WTC11 (cell line): ENCODE measurements around the gene RRAD. TPM values are rescaled to one million over a fixed set of nuclear protein-coding genes. Genes with fewer than 3 reads are reported as not detected.

Source experiments
- ATAC-seq: fragments of 200-7000 bp; cut with Tn5 transposase; 2 replicates; pipeline ENCODE4 v1.10.0; 2021; ENCODE audit warnings: mild to moderate bottlenecking, moderate library complexity
- CTCF ChIA-PET: fragments of 300-600 bp; sonication (Branson Sonifier 250); formaldehyde crosslinking; loops from one replicate; lab custom pipeline; 2021; ENCODE audit warnings: antibody characterized with exemption; lab: Charles Lee
- POLR2A ChIA-PET: fragments of 350-600 bp; sonication (Branson Sonifier 250); formaldehyde crosslinking; loops from one replicate; lab custom pipeline; 2021; ENCODE audit warnings: antibody characterized with exemption; lab: Charles Lee
- DNase-seq: peaks from one replicate; pipeline ENCODE4 v3.0.0; 2021; ENCODE audit warnings: low spot score
- H3K27ac Mint-ChIP-seq: 2 replicates; pipeline ENCODE4 v1.8.0; 2021; ENCODE audit warnings: mixed read lengths
- H3K27me3 Mint-ChIP-seq: 2 replicates; pipeline ENCODE4 v1.8.0; 2021; ENCODE audit warnings: low read depth, mild to moderate bottlenecking, moderate library complexity, mixed read lengths
- H3K36me3 Mint-ChIP-seq: 2 replicates; pipeline ENCODE4 v1.8.0; 2021; ENCODE audit warnings: mixed read lengths
- H3K4me1 Mint-ChIP-seq: 2 replicates; pipeline ENCODE4 v1.8.0; 2022; ENCODE audit warnings: mixed read lengths
- H3K4me3 Mint-ChIP-seq: 2 replicates; pipeline ENCODE4 v1.8.0; 2021; ENCODE audit warnings: mild to moderate bottlenecking, moderate library complexity, mixed read lengths
- H3K9me3 Mint-ChIP-seq: 2 replicates; pipeline ENCODE4 v1.8.0; 2021; ENCODE audit warnings: mixed read lengths
- CBFB ChIP-seq: sonication (generic); formaldehyde crosslinking; IDR thresholded peaks from 2 replicates; pipeline ENCODE4 v1.8.1; 2022; ENCODE audit warnings: mild to moderate bottlenecking, low read depth, missing genetic modification reagents
- CREB1 ChIP-seq: sonication (generic); formaldehyde crosslinking; IDR thresholded peaks from 2 replicates; pipeline ENCODE4 v1.8.0; 2023; ENCODE audit warnings: mild to moderate bottlenecking, missing genetic modification reagents
- ETV6 ChIP-seq: sonication (generic); formaldehyde crosslinking; IDR thresholded peaks from 2 replicates; pipeline ENCODE4 v1.8.1; 2022; ENCODE audit warnings: mild to moderate bottlenecking, missing genetic modification reagents
- FOXP1 ChIP-seq: sonication (generic); formaldehyde crosslinking; IDR thresholded peaks from 2 replicates; pipeline ENCODE4 v1.8.0; 2022; ENCODE audit warnings: missing genetic modification reagents, mild to moderate bottlenecking, moderate library complexity, borderline replicate concordance
- KAT7 ChIP-seq: sonication (generic); formaldehyde crosslinking; IDR thresholded peaks from 2 replicates; pipeline ENCODE4 v1.8.1; 2023; ENCODE audit warnings: missing genetic modification reagents, mild to moderate bottlenecking, borderline replicate concordance
- NFATC4 ChIP-seq: fragments of 250-450 bp; sonication (Bioruptor Pico); IDR thresholded peaks from 2 replicates; pipeline ENCODE4 v1.9.0; 2021; ENCODE audit warnings: mild to moderate bottlenecking
- NFE2L1 ChIP-seq: sonication (generic); formaldehyde crosslinking; IDR thresholded peaks from 2 replicates; pipeline ENCODE4 v1.8.1; 2023; ENCODE audit warnings: missing genetic modification reagents
- ZNF263 ChIP-seq: sonication (generic); formaldehyde crosslinking; IDR thresholded peaks from 2 replicates; pipeline ENCODE4 v1.8.1; 2022; ENCODE audit warnings: low read depth, mild to moderate bottlenecking, moderate library complexity, missing genetic modification reagents
- ZNF416 ChIP-seq: fragments of 250-450 bp; sonication (Bioruptor Pico); IDR thresholded peaks from 2 replicates; pipeline ENCODE4 v1.9.0; 2021; ENCODE audit warnings: mild to moderate bottlenecking, inconsistent platforms
- ZNF671 ChIP-seq: fragments of 250-450 bp; sonication (Bioruptor Pico); IDR thresholded peaks from 2 replicates; pipeline ENCODE4 v1.8.0; 2021; ENCODE audit warnings: mild to moderate bottlenecking
- total RNA-seq: library from RNA; stranded (reverse); gene quantifications from 3 replicates; pipeline ENCODE4 v1.2.3, GENCODE V29; 2021
- TF ChIP-seq, protein P1 (sequence below): fragments of 200-600 bp; IDR thresholded peaks from 2 replicates; pipeline ENCODE4 v1.8.0; 2022; ENCODE audit warnings: antibody characterized with exemption
- TF ChIP-seq, protein P2 (sequence below): sonication (generic); formaldehyde crosslinking; IDR thresholded peaks from 2 replicates; pipeline ENCODE4 v1.8.1; 2023; ENCODE audit warnings: mild to moderate bottlenecking, missing genetic modification reagents
- TF ChIP-seq, protein P3 (sequence below): sonication (generic); formaldehyde crosslinking; IDR thresholded peaks from 2 replicates; pipeline ENCODE4 v1.8.0; 2022; ENCODE audit warnings: mild to moderate bottlenecking, missing genetic modification reagents
- TF ChIP-seq, protein P4 (sequence below): sonication (generic); formaldehyde crosslinking; IDR thresholded peaks from 2 replicates; pipeline ENCODE4 v1.8.0; 2022; ENCODE audit warnings: mild to moderate bottlenecking, missing genetic modification reagents
- TF ChIP-seq, protein P5 (sequence below): sonication (generic); formaldehyde crosslinking; IDR thresholded peaks from 2 replicates; pipeline ENCODE4 v1.8.1; 2023; ENCODE audit warnings: mild to moderate bottlenecking, missing genetic modification reagents, borderline replicate concordance
- TF ChIP-seq, protein P6 (sequence below): fragments of 250-450 bp; sonication (Bioruptor Pico); IDR thresholded peaks from 2 replicates; pipeline ENCODE4 v1.8.0; 2021; ENCODE audit warnings: mild to moderate bottlenecking
- TF ChIP-seq, protein P7 (sequence below): fragments of 250-450 bp; sonication (Bioruptor Pico); conservative IDR thresholded peaks from 2 replicates; pipeline ENCODE4 v1.9.0; 2021; ENCODE audit warnings: mild to moderate bottlenecking
- TF ChIP-seq, protein P8 (sequence below): sonication (generic); formaldehyde crosslinking; IDR thresholded peaks from 2 replicates; pipeline ENCODE4 v1.8.1; 2022; ENCODE audit warnings: low read depth, missing genetic modification reagents, borderline replicate concordance

RRAD gene
- total RNA-seq, 1 experiment from 2014 or later: 0.52 TPM

DNA sequence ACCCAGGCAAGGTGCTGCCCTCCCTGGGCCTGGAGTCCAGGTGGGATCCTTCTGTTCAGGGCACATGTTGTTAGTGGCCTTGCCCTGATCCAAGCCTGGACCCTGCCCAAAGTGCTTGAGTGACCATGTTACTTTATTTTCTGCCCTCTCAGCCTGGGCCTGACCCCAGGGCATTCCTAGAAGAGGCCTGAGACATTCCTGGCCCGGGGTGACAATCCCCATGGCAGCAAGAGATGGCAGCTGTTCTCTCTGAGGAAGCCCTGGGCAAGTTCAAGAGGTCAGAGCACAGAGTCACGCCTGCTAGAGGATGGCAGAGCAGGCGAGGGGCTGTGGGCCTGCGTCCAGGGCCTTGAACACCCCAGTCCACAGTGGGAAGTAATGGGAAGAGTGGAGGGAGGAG is 11.6 kb downstream of the RRAD start (continued):
- TF ChIP-seq, protein P1, sequence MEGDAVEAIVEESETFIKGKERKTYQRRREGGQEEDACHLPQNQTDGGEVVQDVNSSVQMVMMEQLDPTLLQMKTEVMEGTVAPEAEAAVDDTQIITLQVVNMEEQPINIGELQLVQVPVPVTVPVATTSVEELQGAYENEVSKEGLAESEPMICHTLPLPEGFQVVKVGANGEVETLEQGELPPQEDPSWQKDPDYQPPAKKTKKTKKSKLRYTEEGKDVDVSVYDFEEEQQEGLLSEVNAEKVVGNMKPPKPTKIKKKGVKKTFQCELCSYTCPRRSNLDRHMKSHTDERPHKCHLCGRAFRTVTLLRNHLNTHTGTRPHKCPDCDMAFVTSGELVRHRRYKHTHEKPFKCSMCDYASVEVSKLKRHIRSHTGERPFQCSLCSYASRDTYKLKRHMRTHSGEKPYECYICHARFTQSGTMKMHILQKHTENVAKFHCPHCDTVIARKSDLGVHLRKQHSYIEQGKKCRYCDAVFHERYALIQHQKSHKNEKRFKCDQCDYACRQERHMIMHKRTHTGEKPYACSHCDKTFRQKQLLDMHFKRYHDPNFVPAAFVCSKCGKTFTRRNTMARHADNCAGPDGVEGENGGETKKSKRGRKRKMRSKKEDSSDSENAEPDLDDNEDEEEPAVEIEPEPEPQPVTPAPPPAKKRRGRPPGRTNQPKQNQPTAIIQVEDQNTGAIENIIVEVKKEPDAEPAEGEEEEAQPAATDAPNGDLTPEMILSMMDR: no peak
- TF ChIP-seq ETV6 (CRISPR knock-in tag): no peak
- TF ChIP-seq ZNF416 (CRISPR knock-in tag): no peak
- TF ChIP-seq, protein P2, sequence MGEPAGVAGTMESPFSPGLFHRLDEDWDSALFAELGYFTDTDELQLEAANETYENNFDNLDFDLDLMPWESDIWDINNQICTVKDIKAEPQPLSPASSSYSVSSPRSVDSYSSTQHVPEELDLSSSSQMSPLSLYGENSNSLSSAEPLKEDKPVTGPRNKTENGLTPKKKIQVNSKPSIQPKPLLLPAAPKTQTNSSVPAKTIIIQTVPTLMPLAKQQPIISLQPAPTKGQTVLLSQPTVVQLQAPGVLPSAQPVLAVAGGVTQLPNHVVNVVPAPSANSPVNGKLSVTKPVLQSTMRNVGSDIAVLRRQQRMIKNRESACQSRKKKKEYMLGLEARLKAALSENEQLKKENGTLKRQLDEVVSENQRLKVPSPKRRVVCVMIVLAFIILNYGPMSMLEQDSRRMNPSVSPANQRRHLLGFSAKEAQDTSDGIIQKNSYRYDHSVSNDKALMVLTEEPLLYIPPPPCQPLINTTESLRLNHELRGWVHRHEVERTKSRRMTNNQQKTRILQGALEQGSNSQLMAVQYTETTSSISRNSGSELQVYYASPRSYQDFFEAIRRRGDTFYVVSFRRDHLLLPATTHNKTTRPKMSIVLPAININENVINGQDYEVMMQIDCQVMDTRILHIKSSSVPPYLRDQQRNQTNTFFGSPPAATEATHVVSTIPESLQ (CRISPR knock-in tag): no peak
- no peak for TF ChIP-seq CBFB (CRISPR knock-in tag)
- TF ChIP-seq CREB1 (CRISPR knock-in tag): no peak
- TF ChIP-seq ZNF263 (CRISPR knock-in tag): no peak

DNA sequence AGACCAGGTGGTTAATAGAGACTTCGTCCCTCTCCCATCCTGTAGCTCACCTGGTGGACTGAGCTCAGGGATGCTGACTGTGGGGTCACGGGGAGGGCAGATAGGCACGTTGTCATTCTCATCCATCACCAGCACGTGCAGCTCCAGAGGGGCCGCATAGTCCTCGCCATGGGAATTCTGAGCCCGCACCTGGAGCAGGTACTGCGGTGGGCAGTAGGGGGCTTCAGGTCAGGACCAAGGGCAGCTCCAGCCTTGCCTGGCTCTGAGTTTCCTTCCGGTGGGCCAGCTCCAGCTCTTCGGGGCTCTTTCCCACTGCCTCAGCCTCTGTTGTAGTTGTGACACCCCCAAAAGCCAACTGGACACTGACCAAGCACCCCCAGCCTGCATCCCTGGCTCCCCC is 12.3 kb downstream of the RRAD start:
- Mint-ChIP-seq H3K4me1 (no peaks in the 10 kb centered on the region), H3K27ac (no peak overlapping the region), H3K27me3 (peaks cover 8% of the 10 kb centered on the region), H3K36me3 (no peaks in the 10 kb centered on the region), H3K9me3 (no peaks in the 10 kb centered on the region), H3K4me3 (no peak overlapping the region)
- ATAC-seq (peak; percentile 90), DNase-seq (peak; percentile 66)
- POLR2A ChIA-PET: no interaction called here
- CTCF ChIA-PET: interaction anchor here (0.7 to 4.8 kb wide), 12 partner anchors 10 to 293 kb away, joined by 3 to 53 read pairs (median 4); partner anchors contain the start of genes NAE1 and RRAD
- TF ChIP-seq FOXP1 (CRISPR knock-in tag): 0 out of 2 replicates have a peak, but pooled peaks have one; percentile 28
- TF ChIP-seq KAT7: 0 out of 2 replicates have a peak, but pooled peaks have one; percentile 50
- no peak for TF ChIP-seq ZNF263 (CRISPR knock-in tag)

DNA sequence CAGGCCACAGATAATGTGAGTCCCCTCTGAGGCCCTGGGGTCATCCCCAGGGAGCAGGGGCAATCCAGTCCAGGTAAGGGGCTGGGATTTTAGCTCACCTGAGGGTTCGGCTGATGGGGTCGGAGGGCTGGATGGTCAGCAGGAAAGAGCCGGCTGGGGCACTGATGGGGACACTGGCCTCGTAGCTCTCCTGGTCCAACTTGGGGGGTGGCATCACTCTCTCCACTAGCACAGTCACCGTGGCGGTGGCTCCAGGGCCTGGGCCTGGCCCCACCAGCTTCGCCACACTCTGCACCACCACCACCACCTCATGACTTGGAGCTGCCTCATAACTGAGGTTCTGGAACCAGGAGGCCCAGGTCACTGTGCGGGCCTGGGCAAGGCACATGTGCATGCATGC is 13.5 kb downstream of the RRAD start:
- peaks cover 13% of the 10 kb centered on the region for H3K27me3 Mint-ChIP-seq
- DNase-seq: no peak
- H3K4me3 Mint-ChIP-seq: no peak overlapping the region
- no peaks in the 10 kb centered on the region for H3K36me3 Mint-ChIP-seq
- no peak overlapping the region for H3K27ac Mint-ChIP-seq
- POLR2A ChIA-PET: no interaction called here
- no peaks in the 10 kb centered on the region for H3K4me1 Mint-ChIP-seq
- CTCF ChIA-PET: interaction anchor here (0.6 to 4.8 kb wide), 3 partner anchors 13 to 259 kb away, joined by 3 to 53 read pairs (median 26); partner anchors contain the start of genes NOL3 and RRAD
- no peaks in the 10 kb centered on the region for H3K9me3 Mint-ChIP-seq
- no peak for ATAC-seq
- TF ChIP-seq, protein P3, sequence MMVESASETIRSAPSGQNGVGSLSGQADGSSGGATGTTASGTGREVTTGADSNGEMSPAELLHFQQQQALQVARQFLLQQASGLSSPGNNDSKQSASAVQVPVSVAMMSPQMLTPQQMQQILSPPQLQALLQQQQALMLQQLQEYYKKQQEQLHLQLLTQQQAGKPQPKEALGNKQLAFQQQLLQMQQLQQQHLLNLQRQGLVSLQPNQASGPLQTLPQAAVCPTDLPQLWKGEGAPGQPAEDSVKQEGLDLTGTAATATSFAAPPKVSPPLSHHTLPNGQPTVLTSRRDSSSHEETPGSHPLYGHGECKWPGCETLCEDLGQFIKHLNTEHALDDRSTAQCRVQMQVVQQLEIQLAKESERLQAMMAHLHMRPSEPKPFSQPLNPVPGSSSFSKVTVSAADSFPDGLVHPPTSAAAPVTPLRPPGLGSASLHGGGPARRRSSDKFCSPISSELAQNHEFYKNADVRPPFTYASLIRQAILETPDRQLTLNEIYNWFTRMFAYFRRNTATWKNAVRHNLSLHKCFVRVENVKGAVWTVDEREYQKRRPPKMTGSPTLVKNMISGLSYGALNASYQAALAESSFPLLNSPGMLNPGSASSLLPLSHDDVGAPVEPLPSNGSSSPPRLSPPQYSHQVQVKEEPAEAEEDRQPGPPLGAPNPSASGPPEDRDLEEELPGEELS (CRISPR knock-in tag): no peak
- TF ChIP-seq, protein P4, sequence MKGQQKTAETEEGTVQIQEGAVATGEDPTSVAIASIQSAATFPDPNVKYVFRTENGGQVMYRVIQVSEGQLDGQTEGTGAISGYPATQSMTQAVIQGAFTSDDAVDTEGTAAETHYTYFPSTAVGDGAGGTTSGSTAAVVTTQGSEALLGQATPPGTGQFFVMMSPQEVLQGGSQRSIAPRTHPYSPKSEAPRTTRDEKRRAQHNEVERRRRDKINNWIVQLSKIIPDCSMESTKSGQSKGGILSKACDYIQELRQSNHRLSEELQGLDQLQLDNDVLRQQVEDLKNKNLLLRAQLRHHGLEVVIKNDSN (CRISPR knock-in tag): no peak
- TF ChIP-seq ZNF671 (no peak), NFATC4 (CRISPR knock-in tag) (no peak), NFE2L1 (CRISPR knock-in tag) (no peak)
- TF ChIP-seq, protein P5, sequence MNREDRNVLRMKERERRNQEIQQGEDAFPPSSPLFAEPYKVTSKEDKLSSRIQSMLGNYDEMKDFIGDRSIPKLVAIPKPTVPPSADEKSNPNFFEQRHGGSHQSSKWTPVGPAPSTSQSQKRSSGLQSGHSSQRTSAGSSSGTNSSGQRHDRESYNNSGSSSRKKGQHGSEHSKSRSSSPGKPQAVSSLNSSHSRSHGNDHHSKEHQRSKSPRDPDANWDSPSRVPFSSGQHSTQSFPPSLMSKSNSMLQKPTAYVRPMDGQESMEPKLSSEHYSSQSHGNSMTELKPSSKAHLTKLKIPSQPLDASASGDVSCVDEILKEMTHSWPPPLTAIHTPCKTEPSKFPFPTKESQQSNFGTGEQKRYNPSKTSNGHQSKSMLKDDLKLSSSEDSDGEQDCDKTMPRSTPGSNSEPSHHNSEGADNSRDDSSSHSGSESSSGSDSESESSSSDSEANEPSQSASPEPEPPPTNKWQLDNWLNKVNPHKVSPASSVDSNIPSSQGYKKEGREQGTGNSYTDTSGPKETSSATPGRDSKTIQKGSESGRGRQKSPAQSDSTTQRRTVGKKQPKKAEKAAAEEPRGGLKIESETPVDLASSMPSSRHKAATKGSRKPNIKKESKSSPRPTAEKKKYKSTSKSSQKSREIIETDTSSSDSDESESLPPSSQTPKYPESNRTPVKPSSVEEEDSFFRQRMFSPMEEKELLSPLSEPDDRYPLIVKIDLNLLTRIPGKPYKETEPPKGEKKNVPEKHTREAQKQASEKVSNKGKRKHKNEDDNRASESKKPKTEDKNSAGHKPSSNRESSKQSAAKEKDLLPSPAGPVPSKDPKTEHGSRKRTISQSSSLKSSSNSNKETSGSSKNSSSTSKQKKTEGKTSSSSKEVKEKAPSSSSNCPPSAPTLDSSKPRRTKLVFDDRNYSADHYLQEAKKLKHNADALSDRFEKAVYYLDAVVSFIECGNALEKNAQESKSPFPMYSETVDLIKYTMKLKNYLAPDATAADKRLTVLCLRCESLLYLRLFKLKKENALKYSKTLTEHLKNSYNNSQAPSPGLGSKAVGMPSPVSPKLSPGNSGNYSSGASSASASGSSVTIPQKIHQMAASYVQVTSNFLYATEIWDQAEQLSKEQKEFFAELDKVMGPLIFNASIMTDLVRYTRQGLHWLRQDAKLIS (CRISPR knock-in tag): no peak
- TF ChIP-seq, protein P6, sequence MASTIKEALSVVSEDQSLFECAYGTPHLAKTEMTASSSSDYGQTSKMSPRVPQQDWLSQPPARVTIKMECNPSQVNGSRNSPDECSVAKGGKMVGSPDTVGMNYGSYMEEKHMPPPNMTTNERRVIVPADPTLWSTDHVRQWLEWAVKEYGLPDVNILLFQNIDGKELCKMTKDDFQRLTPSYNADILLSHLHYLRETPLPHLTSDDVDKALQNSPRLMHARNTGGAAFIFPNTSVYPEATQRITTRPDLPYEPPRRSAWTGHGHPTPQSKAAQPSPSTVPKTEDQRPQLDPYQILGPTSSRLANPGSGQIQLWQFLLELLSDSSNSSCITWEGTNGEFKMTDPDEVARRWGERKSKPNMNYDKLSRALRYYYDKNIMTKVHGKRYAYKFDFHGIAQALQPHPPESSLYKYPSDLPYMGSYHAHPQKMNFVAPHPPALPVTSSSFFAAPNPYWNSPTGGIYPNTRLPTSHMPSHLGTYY (CRISPR knock-in tag): no peak
- TF ChIP-seq, protein P7, sequence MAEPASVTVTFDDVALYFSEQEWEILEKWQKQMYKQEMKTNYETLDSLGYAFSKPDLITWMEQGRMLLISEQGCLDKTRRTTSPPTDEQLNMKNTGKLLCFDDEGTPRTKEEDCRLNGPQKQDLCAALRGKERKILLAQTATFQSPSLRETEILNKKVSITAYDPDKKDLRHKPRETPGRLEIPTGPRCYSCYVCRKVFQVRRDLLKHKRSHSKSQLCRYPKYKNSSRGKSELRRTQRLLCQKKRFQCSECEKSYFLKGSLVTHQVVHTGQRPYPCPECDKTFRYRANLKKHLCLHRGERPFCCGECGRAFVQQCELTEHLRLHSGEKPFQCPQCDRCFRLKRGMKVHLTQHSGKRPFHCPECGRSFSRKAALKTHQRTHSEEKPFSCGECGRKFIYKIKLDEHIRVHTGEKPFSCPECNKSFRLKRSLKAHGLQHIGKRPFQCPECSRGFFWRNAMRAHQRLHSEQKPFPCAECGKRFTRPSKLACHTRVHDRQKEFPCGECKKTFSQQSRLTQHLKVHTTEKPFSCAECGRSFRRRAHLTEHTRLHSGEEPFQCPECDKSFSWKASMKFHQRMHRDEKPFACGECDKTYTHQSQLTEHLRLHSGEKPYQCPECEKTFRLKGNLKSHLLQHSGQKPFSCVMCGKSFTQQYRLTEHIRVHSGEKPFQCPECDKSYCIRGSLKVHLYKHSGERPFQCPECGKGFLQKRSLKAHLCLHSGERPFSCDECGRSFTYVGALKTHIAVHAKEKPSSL (CRISPR knock-in tag): no peak
- TF ChIP-seq, protein P8, sequence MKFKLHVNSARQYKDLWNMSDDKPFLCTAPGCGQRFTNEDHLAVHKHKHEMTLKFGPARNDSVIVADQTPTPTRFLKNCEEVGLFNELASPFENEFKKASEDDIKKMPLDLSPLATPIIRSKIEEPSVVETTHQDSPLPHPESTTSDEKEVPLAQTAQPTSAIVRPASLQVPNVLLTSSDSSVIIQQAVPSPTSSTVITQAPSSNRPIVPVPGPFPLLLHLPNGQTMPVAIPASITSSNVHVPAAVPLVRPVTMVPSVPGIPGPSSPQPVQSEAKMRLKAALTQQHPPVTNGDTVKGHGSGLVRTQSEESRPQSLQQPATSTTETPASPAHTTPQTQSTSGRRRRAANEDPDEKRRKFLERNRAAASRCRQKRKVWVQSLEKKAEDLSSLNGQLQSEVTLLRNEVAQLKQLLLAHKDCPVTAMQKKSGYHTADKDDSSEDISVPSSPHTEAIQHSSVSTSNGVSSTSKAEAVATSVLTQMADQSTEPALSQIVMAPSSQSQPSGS (CRISPR knock-in tag): no peak
